ENCODE data around the gene MRPL38.

The MRPL38 gene

GRCh38 chr17:75898791-75899190 lies 5.9 kb downstream of the MRPL38 start:
- H2BK12ac ChIP-seq (ENCODE audit: low read length): no peak overlapping the region

GRCh38 chr17:75898065-75898464 lies 6.6 kb downstream of the MRPL38 start:
- Histone ChIP-seq H3K14ac (ENCODE audit: low read length) (no peak overlapping the region), H2BK12ac (ENCODE audit: low read length) (no peak overlapping the region), H2AK5ac (ENCODE audit: low read length) (no peak overlapping the region), H3K18ac (ENCODE audit: low read length) (no peak overlapping the region), H3K27ac (ENCODE audit: low read depth, low read length) (no peak overlapping the region), H3K4me3 (ENCODE audit: low read depth, low read length) (no peak overlapping the region), H4K12ac (ENCODE audit: low read depth, low read length) (no peak overlapping the region), H3K79me2 (ENCODE audit: control insufficient read depth, insufficient read depth, low read length, poor library complexity) (peaks cover 7% of the 10 kb centered on the region), H2BK5ac (ENCODE audit: low read depth, low read length, poor library complexity) (no peak overlapping the region), H2AFZ (ENCODE audit: insufficient read depth, low read length, poor library complexity) (no peak overlapping the region), H3K27me3 (ENCODE audit: insufficient read depth, low read length) (no peaks in the 10 kb centered on the region), H4K8ac (ENCODE audit: low read depth, low read length) (no peak overlapping the region), H3K4ac (ENCODE audit: low read depth, low read length) (no peak overlapping the region), H3K4me2 (ENCODE audit: low read length) (no peak overlapping the region), H4K91ac (ENCODE audit: low read depth, low read length) (no peak overlapping the region), H3K36me3 (ENCODE audit: control insufficient read depth in 1 of 2, insufficient read depth in 2 of 2, low read length in 2 of 2) (peaks cover 38 to 50% of the 10 kb centered on the region in 2 experiments), H3K9ac (ENCODE audit: low read length) (no peak overlapping the region), H3K4me1 (ENCODE audit: control insufficient read depth in 1 of 2, insufficient read depth in 2 of 2, low read length in 2 of 2) (peaks cover 6 to 8% of the 10 kb centered on the region in 2 experiments), H3K9me3 (ENCODE audit: insufficient read depth, low read depth, low read length) (no peaks in the 10 kb centered on the region), H3K79me1 (ENCODE audit: low read length) (peaks cover 5% of the 10 kb centered on the region), H2BK120ac (ENCODE audit: insufficient read depth, low read length, poor library complexity) (no peak overlapping the region), H3K23ac (ENCODE audit: low read length) (no peak overlapping the region)
- WGBS (ENCODE audit: extremely low coverage, insufficient coverage, insufficient read length): no CpG with 5 or more reads among the region's 8 CpGs
- no peak for DNase-seq

More at GRCh38 chr17:75898791-75899190, 5.9 kb downstream of the MRPL38 start:
- DNase-seq: no peak
- no peaks in the 10 kb centered on the region for H3K27me3 ChIP-seq (ENCODE audit: insufficient read depth, low read length)
- no peak overlapping the region for H4K91ac ChIP-seq (ENCODE audit: low read depth, low read length)
- no peak overlapping the region for H4K12ac ChIP-seq (ENCODE audit: low read depth, low read length)
- no peak overlapping the region for H3K18ac ChIP-seq (ENCODE audit: low read length)
- H3K4me2 ChIP-seq (ENCODE audit: low read length): no peak overlapping the region
- no peak overlapping the region for H3K4ac ChIP-seq (ENCODE audit: low read depth, low read length)
- no peak overlapping the region for H2BK5ac ChIP-seq (ENCODE audit: low read depth, low read length, poor library complexity)
- H3K79me2 ChIP-seq (ENCODE audit: control insufficient read depth, insufficient read depth, low read length, poor library complexity): peaks cover 7% of the 10 kb centered on the region
- H3K27ac ChIP-seq (ENCODE audit: low read depth, low read length): no peak overlapping the region
- no CpG with 5 or more reads among the region's 16 CpGs for WGBS (ENCODE audit: extremely low coverage, insufficient coverage, insufficient read length)
- H3K4me1 ChIP-seq (ENCODE audit: control insufficient read depth in 1 of 2, insufficient read depth in 2 of 2, low read length in 2 of 2): peaks cover 6 to 8% of the 10 kb centered on the region in 2 experiments
- no peak overlapping the region for H3K23ac ChIP-seq (ENCODE audit: low read length)
- no peaks in the 10 kb centered on the region for H3K9me3 ChIP-seq (ENCODE audit: insufficient read depth, low read depth, low read length)
- H2AFZ ChIP-seq (ENCODE audit: insufficient read depth, low read length, poor library complexity): no peak overlapping the region
- H4K8ac ChIP-seq (ENCODE audit: low read depth, low read length): no peak overlapping the region
- H2BK120ac ChIP-seq (ENCODE audit: insufficient read depth, low read length, poor library complexity): no peak overlapping the region
- peaks cover 5% of the 10 kb centered on the region for H3K79me1 ChIP-seq (ENCODE audit: low read length)
- no peak overlapping the region for H3K4me3 ChIP-seq (ENCODE audit: low read depth, low read length)
- H3K9ac ChIP-seq (ENCODE audit: low read length): no peak overlapping the region
- H3K36me3 ChIP-seq (ENCODE audit: control insufficient read depth in 1 of 2, insufficient read depth in 2 of 2, low read length in 2 of 2): peaks cover 38 to 50% of the 10 kb centered on the region in 2 experiments
- H2AK5ac ChIP-seq (ENCODE audit: low read length): no peak overlapping the region
- H3K14ac ChIP-seq (ENCODE audit: low read length): no peak overlapping the region

GRCh38 chr17:75897160-75898019 lies 7.3 kb downstream of the MRPL38 start:
- Histone ChIP-seq H2BK12ac (ENCODE audit: low read length) (no peak overlapping the region), H3K18ac (ENCODE audit: low read length) (peak overlapping the region; percentile 57), H2BK5ac (ENCODE audit: low read depth, low read length, poor library complexity) (no peak overlapping the region), H3K27ac (ENCODE audit: low read depth, low read length) (no peak overlapping the region), H2AFZ (ENCODE audit: insufficient read depth, low read length, poor library complexity) (peak overlapping the region; percentile 87), H3K4ac (ENCODE audit: low read depth, low read length) (no peak overlapping the region), H3K23ac (ENCODE audit: low read length) (no peak overlapping the region), H3K14ac (ENCODE audit: low read length) (peak overlapping the region; percentile 59), H3K79me1 (ENCODE audit: low read length) (peaks cover 5% of the 10 kb centered on the region), H2AK5ac (ENCODE audit: low read length) (no peak overlapping the region), H4K12ac (ENCODE audit: low read depth, low read length) (peak overlapping the region; percentile 82), H3K4me2 (ENCODE audit: low read length) (peak overlapping the region; percentile 61), H3K4me1 (ENCODE audit: control insufficient read depth in 1 of 2, insufficient read depth in 2 of 2, low read length in 2 of 2) (peaks cover 6 to 8% of the 10 kb centered on the region in 2 experiments), H2BK120ac (ENCODE audit: insufficient read depth, low read length, poor library complexity) (peak overlapping the region; percentile 20), H3K9me3 (ENCODE audit: insufficient read depth, low read depth, low read length) (no peaks in the 10 kb centered on the region), H3K4me3 (ENCODE audit: low read depth, low read length) (no peak overlapping the region), H3K36me3 (ENCODE audit: control insufficient read depth in 1 of 2, insufficient read depth in 2 of 2, low read length in 2 of 2) (peaks cover 40 to 49% of the 10 kb centered on the region in 2 experiments), H3K27me3 (ENCODE audit: insufficient read depth, low read length) (no peaks in the 10 kb centered on the region), H3K9ac (ENCODE audit: low read length) (no peak overlapping the region), H4K8ac (ENCODE audit: low read depth, low read length) (peak overlapping the region; percentile 85), H4K91ac (ENCODE audit: low read depth, low read length) (peak overlapping the region; percentile 75), H3K79me2 (ENCODE audit: control insufficient read depth, insufficient read depth, low read length, poor library complexity) (peaks cover 7% of the 10 kb centered on the region)
- no peak for DNase-seq
- WGBS (ENCODE audit: extremely low coverage, insufficient coverage, insufficient read length): no CpG with 5 or more reads among the region's 37 CpGs

- H2AFZ ChIP-seq (ENCODE audit: insufficient read depth, low read length, poor library complexity): peak within 1 kb of the TSS; percentile 87
- peaks cover 7% of the 10 kb centered on the region for H3K79me2 ChIP-seq (ENCODE audit: control insufficient read depth, insufficient read depth, low read length, poor library complexity)
- peak; percentile 90 to 91 for DNase-seq
- peak within 1 kb of the TSS; percentile 23 for H2BK12ac ChIP-seq (ENCODE audit: low read length)
- no CpG with 5 or more reads among the region's 102 CpGs for WGBS (ENCODE audit: extremely low coverage, insufficient coverage, insufficient read length)
- H3K79me1 ChIP-seq (ENCODE audit: low read length): peaks cover 5% of the 10 kb centered on the region
- peak within 1 kb of the TSS; percentile 88 for H4K12ac ChIP-seq (ENCODE audit: low read depth, low read length)
- H3K23ac ChIP-seq (ENCODE audit: low read length): no peak within 1 kb of the TSS
- peak within 1 kb of the TSS; percentile 71 for H2AK5ac ChIP-seq (ENCODE audit: low read length)
- peak within 1 kb of the TSS; percentile 63 for H3K9ac ChIP-seq (ENCODE audit: low read length)
- no peaks in the 10 kb centered on the region for H3K9me3 ChIP-seq (ENCODE audit: insufficient read depth, low read depth, low read length)
- peaks cover 43 to 48% of the 10 kb centered on the region in 2 experiments for H3K36me3 ChIP-seq (ENCODE audit: control insufficient read depth in 1 of 2, insufficient read depth in 2 of 2, low read length in 2 of 2)
- H3K27ac ChIP-seq (ENCODE audit: low read depth, low read length): peak within 1 kb of the TSS; percentile 35
- peak within 1 kb of the TSS; percentile 80 for H3K4me3 ChIP-seq (ENCODE audit: low read depth, low read length)
- peak within 1 kb of the TSS; percentile 86 for H3K14ac ChIP-seq (ENCODE audit: low read length)
- H3K4me1 ChIP-seq (ENCODE audit: control insufficient read depth in 1 of 2, insufficient read depth in 2 of 2, low read length in 2 of 2): peaks cover 6 to 8% of the 10 kb centered on the region in 2 experiments
- H2BK120ac ChIP-seq (ENCODE audit: insufficient read depth, low read length, poor library complexity): peak within 1 kb of the TSS; percentile 59
- H3K18ac ChIP-seq (ENCODE audit: low read length): peak within 1 kb of the TSS; percentile 72
- H3K4ac ChIP-seq (ENCODE audit: low read depth, low read length): peak within 1 kb of the TSS; percentile 61
- H4K91ac ChIP-seq (ENCODE audit: low read depth, low read length): peak within 1 kb of the TSS; percentile 75
- H4K8ac ChIP-seq (ENCODE audit: low read depth, low read length): peak within 1 kb of the TSS; percentile 85
- H2BK5ac ChIP-seq (ENCODE audit: low read depth, low read length, poor library complexity): peak within 1 kb of the TSS; percentile 3
- peak within 1 kb of the TSS; percentile 89 for H3K4me2 ChIP-seq (ENCODE audit: low read length)
- no peaks in the 10 kb centered on the region for H3K27me3 ChIP-seq (ENCODE audit: insufficient read depth, low read length)
Observed at GRCh38 chr17:75896415-75897159, 8.1 kb downstream of the MRPL38 start, which contains the start of gene TRIM65. Gene TRIM65, minus strand, starts transcription at chr17:75896951. Its CDS starts 14 bp downstream, at chr17:75896937.

All from trophoblast cell (in vitro differentiated cells and primary cell).